HL-60 (cell line): Measurements from ENCODE around the gene ZSWIM4.

Experiments
- DNase-seq, 2 experiments: peaks; one replicate each; pipeline ENCODE4 v3.0.0-alpha.2; 2010 to 2020; ENCODE audit warnings: low read depth in 1 of 2, low spot score in 1 of 2
- H3K27ac ChIP-seq: fragments of 250-450 bp; sonication (Bioruptor Pico); replicated peaks from 2 replicates; pipeline ENCODE4 v1.5.1; 2020; ENCODE audit warnings: mild to moderate bottlenecking, moderate library complexity
- H3K27me3 ChIP-seq: fragments of 250-450 bp; sonication (Bioruptor Pico); 2 replicates; pipeline ENCODE4 v1.5.1; 2021; ENCODE audit warnings: mild to moderate bottlenecking, moderate library complexity; ENCODE audit not compliant: insufficient read depth, poor library complexity, severe bottlenecking
- H3K4me3 ChIP-seq: replicated peaks from 2 replicates; pipeline ENCODE4 v1.5.1; 2011; ENCODE audit warnings: mild to moderate bottlenecking, control low read depth, low read length; ENCODE audit not compliant: insufficient read depth
- CTCF ChIP-seq: IDR thresholded peaks from one replicate; pipeline ENCODE4 v1.5.1; 2011; ENCODE audit warnings: low read length, control low read depth, inconsistent platforms; ENCODE audit not compliant: insufficient read depth
- GABPA ChIP-seq: IDR thresholded peaks from 2 replicates; pipeline ENCODE4 v1.6.1; 2012; ENCODE audit warnings: low read depth
- POLR2AphosphoS5 ChIP-seq: IDR thresholded peaks from 2 replicates; pipeline ENCODE4 v1.6.1; 2012; ENCODE audit warnings: low read depth
- REST ChIP-seq: IDR thresholded peaks from 2 replicates; pipeline ENCODE4 v1.6.1; 2012; ENCODE audit warnings: low read depth; ENCODE audit not compliant: insufficient replicate concordance
- SPI1 ChIP-seq: IDR thresholded peaks from 2 replicates; pipeline ENCODE4 v1.6.1; 2012; ENCODE audit warnings: low read depth, mild to moderate bottlenecking, borderline replicate concordance

ZSWIM4 gene

GRCh38 chr19:13842291-13843103 is 47.3 kb downstream of the ZSWIM4 start:
- Histone ChIP-seq H3K27ac (peak overlapping the region; percentile 98), H3K27me3 (no peaks in the 10 kb centered on the region), H3K4me3 (peak overlapping the region; percentile 82)
- TF ChIP-seq POLR2AphosphoS5 = peak; percentile 20; the same call in 1 of the 2 replicates
- no peak for TF ChIP-seq SPI1
- DNase-seq = peak; percentile 68 to 81

GRCh38 chr19:13843104-13843921 is 48.1 kb downstream of the ZSWIM4 start:
- H3K27ac ChIP-seq = peak overlapping the region; percentile 89
- H3K4me3 ChIP-seq = peak overlapping the region; percentile 82
- no peak for DNase-seq
- H3K27me3 ChIP-seq = no peaks in the 10 kb centered on the region
- no peak for TF ChIP-seq CTCF
- TF ChIP-seq REST = no peak
- TF ChIP-seq GABPA = no peak
- no peak for TF ChIP-seq POLR2AphosphoS5

GRCh38 chr19:13844130-13844631 is 48.9 kb downstream of the ZSWIM4 start:
- no peaks in the 10 kb centered on the region for H3K27me3 ChIP-seq
- no peak overlapping the region for H3K4me3 ChIP-seq
- DNase-seq = no peak
- TF ChIP-seq REST = no peak
- H3K27ac ChIP-seq = peak overlapping the region; percentile 89

- no peaks in the 10 kb centered on the region for H3K27me3 ChIP-seq
- H3K27ac ChIP-seq = peak overlapping the region; percentile 100
- peak; percentile 93 to 95 for DNase-seq
- TF ChIP-seq REST (no peak), SPI1 (peak; percentile 71; the same call in 1 of the 2 replicates), POLR2AphosphoS5 (peak; percentile 65; the same call in 1 of the 2 replicates), GABPA (no peak), CTCF (no peak)
- peak overlapping the region; percentile 31 for H3K4me3 ChIP-seq
Observed at GRCh38 chr19:13846557-13847406, 51.5 kb downstream of the ZSWIM4 start.
